GM21825 (cell line): Measurements from ENCODE around the gene TNK1.
"Not testable (repeated sequence)": the region's sequence is repeated elsewhere in the genome, so short reads cannot be mapped to it uniquely, and the experiment has no call there.

Experiments used
- ATAC-seq: cut with Tn5 transposase; IDR thresholded peaks from one replicate; pipeline ENCODE4 v1.9.1; 2021; ENCODE audit warnings: mild to moderate bottlenecking, moderate library complexity; ENCODE audit not compliant: unreplicated experiment

Gene TNK1

GRCh38 chr17:7354262-7354843, 26.5 kb upstream of the TNK1 start:
- no peak for ATAC-seq

GRCh38 chr17:7355053-7355452, 25.8 kb upstream of the TNK1 start, which contains the start of gene TMEM95:
Gene TMEM95, plus strand, starts transcription at chr17:7355156. Its CDS starts 49 bp downstream, at chr17:7355205.
- no peak for ATAC-seq

- ATAC-seq: no peak
Observed at GRCh38 chr17:7355573-7355972, 25.3 kb upstream of the TNK1 start.

- ATAC-seq: no peak
Observed at GRCh38 chr17:7356072-7356549, 24.8 kb upstream of the TNK1 start.

GRCh38 chr17:7356756-7357155, 24.1 kb upstream of the TNK1 start:
- no peak for ATAC-seq

- ATAC-seq: no peak
Observed at GRCh38 chr17:7357381-7357780, 23.5 kb upstream of the TNK1 start.

- ATAC-seq: no peak
Observed at GRCh38 chr17:7361906-7362305, 19.0 kb upstream of the TNK1 start.

- no peak for ATAC-seq
Observed at GRCh38 chr17:7363311-7363710, 17.6 kb upstream of the TNK1 start.

GRCh38 chr17:7365963-7366362, 14.9 kb upstream of the TNK1 start:
- not testable (repeated sequence) for ATAC-seq

GRCh38 chr17:7367083-7367482, 13.8 kb upstream of the TNK1 start:
- ATAC-seq: no peak

- ATAC-seq: no peak
Observed at GRCh38 chr17:7367918-7368598, 12.8 kb upstream of the TNK1 start.

GRCh38 chr17:7368599-7368994, 12.3 kb upstream of the TNK1 start:
- not testable (repeated sequence) for ATAC-seq

GRCh38 chr17:7369825-7370224, 11.1 kb upstream of the TNK1 start:
- ATAC-seq: no peak

GRCh38 chr17:7370853-7371252, 10.0 kb upstream of the TNK1 start:
- ATAC-seq: no peak

- ATAC-seq: no peak
Observed at GRCh38 chr17:7374353-7374752, 6.5 kb upstream of the TNK1 start.

GRCh38 chr17:7379134-7379533, 1.8 kb upstream of the TNK1 start:
- ATAC-seq: no peak

GRCh38 chr17:7380321-7380720, 568 bp upstream of the TNK1 start:
- no peak for ATAC-seq

GRCh38 chr17:7382901-7383300, 2.0 kb downstream of the TNK1 start:
- no peak for ATAC-seq

GRCh38 chr17:7383371-7383741, 2.5 kb downstream of the TNK1 start:
- no peak for ATAC-seq

- no peak for ATAC-seq
Observed at GRCh38 chr17:7383742-7384488, 3.0 kb downstream of the TNK1 start.

- no peak for ATAC-seq
Observed at GRCh38 chr17:7384489-7385081, 3.7 kb downstream of the TNK1 start.

- ATAC-seq: no peak
Observed at GRCh38 chr17:7388856-7389255, 8.0 kb downstream of the TNK1 start.
